ENCODE results near the gene KIAA0753. TPM values are rescaled to one million over a fixed set of nuclear protein-coding genes. Genes with fewer than 3 reads are reported as not detected.

KIAA0753 gene
- total RNA-seq, 1 experiment from 2014 or later = 18.3 TPM

- TF ChIP-seq ZBTB33 (IDR thresholded peaks at IDR 0.05; ENCODE audit: extremely low read depth, insufficient replicate concordance, low read length) = no peak
- no peak for TF ChIP-seq SP1 (IDR thresholded peaks at IDR 0.05; ENCODE audit: low read depth)
Measured at GRCh38 chr17:6567528-6568183, 72.9 kb downstream of the KIAA0753 start (continued).

GRCh38 chr17:6561446-6561845, 79.1 kb downstream of the KIAA0753 start:
- peaks cover 4 to 7% of the 10 kb centered on the region in 2 experiments; a peak in 2 of 4 replicates for H3K4me1 ChIP-seq (ENCODE audit: control insufficient read depth in 1 of 2, insufficient read depth in 2 of 2, low read length in 2 of 2)
- intact Hi-C loops (cut with micrococcal nuclease) = no loop called here
- H3K9me2 ChIP-seq (ENCODE audit: insufficient read depth) = no peaks in the 10 kb centered on the region
- no peaks in the 10 kb centered on the region for H3K27me3 ChIP-seq (ENCODE audit: insufficient read depth, low read length)
- TF ChIP-seq EGR1 (IDR thresholded peaks at IDR 0.05; ENCODE audit: low read depth) (no peak), FOSL1 (IDR thresholded peaks at IDR 0.05; ENCODE audit: low read depth) (no peak), CEBPB (IDR thresholded peaks at IDR 0.05; ENCODE audit: low read depth) (no peak), ELF1 (IDR thresholded peaks at IDR 0.05; ENCODE audit: borderline replicate concordance, low read depth) (no peak), RAD21 (IDR thresholded peaks at IDR 0.05; ENCODE audit: low read depth) (no peak), POLR2A (IDR thresholded peaks at IDR 0.05; ENCODE audit: borderline replicate concordance, extremely low read depth, insufficient read depth, insufficient read length) (no peak), ZNF274 (IDR thresholded peaks at IDR 0.05; ENCODE audit: low read depth, low read length) (no peak), CTCF (IDR thresholded peaks at IDR 0.05 in 2 of 3, conservative IDR thresholded peaks at IDR 0.05 in 1 of 3; ENCODE audit: borderline replicate concordance in 1 of 3, insufficient read depth in 1 of 3, low read depth in 2 of 3, low read length in 2 of 3) (no peak), ZFX (IDR thresholded peaks at IDR 0.05) (no peak), CBX3 (IDR thresholded peaks at IDR 0.05; ENCODE audit: low read depth) (no peak), JUND (IDR thresholded peaks at IDR 0.05) (no peak), SIN3A (IDR thresholded peaks at IDR 0.05; ENCODE audit: low read depth) (no peak)
- TF ChIP-seq, protein P1, sequence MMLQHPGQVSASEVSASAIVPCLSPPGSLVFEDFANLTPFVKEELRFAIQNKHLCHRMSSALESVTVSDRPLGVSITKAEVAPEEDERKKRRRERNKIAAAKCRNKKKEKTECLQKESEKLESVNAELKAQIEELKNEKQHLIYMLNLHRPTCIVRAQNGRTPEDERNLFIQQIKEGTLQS (IDR thresholded peaks at IDR 0.05) = no peak
- no peak for ATAC-seq
- ChIA-PET CTCF (no interaction called here), RAD21 (ENCODE audit: low non-redundant PET in 1 of 2, low total read pairs in 2 of 2, uncharacterized antibody in 2 of 2, unreplicated experiment in 2 of 2) (no interaction called here), POLR2A (interaction anchor here (0.6 kb wide), 1 partner anchor 26 kb away, joined by 6 read pairs; no protein-coding TSS in a partner anchor)
- no peak overlapping the region for H3K4me3 ChIP-seq (replicated peaks in 1 of 2; ENCODE audit: low read depth in 1 of 2, low read length in 2 of 2)
- H4K20me1 ChIP-seq (ENCODE audit: insufficient read depth) = no peaks in the 10 kb centered on the region
- no peak overlapping the region for H3K9ac ChIP-seq (ENCODE audit: low read length)
- no peak overlapping the region for H3K4me2 ChIP-seq (ENCODE audit: low read length)
- no peaks in the 10 kb centered on the region for H3K36me3 ChIP-seq (ENCODE audit: control insufficient read depth in 1 of 2, insufficient read depth in 2 of 2, low read length in 2 of 2)
- no peak overlapping the region for H2AFZ ChIP-seq (ENCODE audit: low read depth, low read length, poor library complexity, severe bottlenecking)
- no peaks in the 10 kb centered on the region for H3K9me3 ChIP-seq (ENCODE audit: control insufficient read depth in 1 of 2, insufficient read depth in 1 of 2, low read depth in 1 of 2, low read length in 2 of 2)
- BruUV-seq (replicated peaks) = no TSS peak
- H3K79me2 ChIP-seq (ENCODE audit: insufficient read depth, low read length) = no peaks in the 10 kb centered on the region
- H3K27ac ChIP-seq (ENCODE audit: low read depth, low read length) = no peak overlapping the region
- DNase-seq (ENCODE audit: low read depth, low spot score) = no peak
